AG09319 (cell line): Measurements from ENCODE around the gene RAD51B.

Experiments used
- DNase-seq: peaks from one replicate; pipeline ENCODE4 v3.0.0-alpha.2; 2010; ENCODE audit warnings: low read depth; ENCODE audit errors: extremely low read depth
- CTCF ChIP-seq: IDR thresholded peaks from 2 replicates; pipeline ENCODE4 v1.5.1; 2011; ENCODE audit warnings: low read depth, mild to moderate bottlenecking, inconsistent platforms, low read length, moderate library complexity

Gene RAD51B

GRCh38 chr14:68105816-68106215 lies 286.2 kb downstream of the RAD51B start:
- no peak for DNase-seq
- no peak for TF ChIP-seq CTCF

DNA sequence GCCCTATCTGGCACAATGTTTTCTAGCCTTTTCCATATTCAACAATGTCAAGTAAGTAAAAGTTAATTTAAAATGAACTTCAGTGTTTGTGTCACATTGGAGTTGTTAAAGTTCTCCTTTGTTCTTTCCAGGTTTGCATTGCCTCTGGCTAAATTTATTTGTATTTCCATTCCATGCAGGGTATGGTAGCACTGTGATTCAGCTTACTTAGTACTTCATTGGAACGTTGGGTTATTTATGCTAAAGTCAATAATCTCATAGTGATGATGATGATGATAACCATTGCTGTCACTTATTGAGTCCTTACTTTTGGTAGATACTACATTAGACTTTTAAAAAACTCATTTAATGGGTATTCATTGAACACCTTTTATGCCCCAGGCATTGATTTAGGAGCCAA lies 286.9 kb downstream of the RAD51B start:
- TF ChIP-seq CTCF = no peak
- DNase-seq = no peak

DNA sequence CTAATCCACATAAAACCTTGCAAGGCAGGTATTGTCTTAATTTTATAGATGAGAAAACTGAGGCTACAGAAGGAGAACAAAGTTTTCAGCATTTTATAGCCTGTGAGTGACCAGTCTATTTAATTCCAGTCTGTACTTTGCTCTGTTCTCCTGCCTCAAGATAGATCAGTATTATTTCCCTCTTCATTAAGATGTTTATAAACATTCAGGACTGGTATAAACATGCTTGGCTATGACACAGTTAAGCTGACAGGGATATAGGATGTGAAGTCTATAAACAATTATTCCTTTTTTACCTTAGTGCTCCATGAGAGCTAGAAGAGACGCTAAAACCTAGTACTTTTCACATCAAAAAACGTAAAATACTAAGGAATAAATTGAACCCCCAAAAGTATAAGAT lies 287.3 kb downstream of the RAD51B start:
- TF ChIP-seq CTCF = no peak
- no peak for DNase-seq

- DNase-seq = no peak
- no peak for TF ChIP-seq CTCF
These were observed 289.7 kb downstream of the RAD51B start for GRCh38 chr14:68109132-68109900.

- TF ChIP-seq CTCF = no peak
- no peak for DNase-seq
These were observed 291.7 kb downstream of the RAD51B start for GRCh38 chr14:68111097-68111852.

DNA sequence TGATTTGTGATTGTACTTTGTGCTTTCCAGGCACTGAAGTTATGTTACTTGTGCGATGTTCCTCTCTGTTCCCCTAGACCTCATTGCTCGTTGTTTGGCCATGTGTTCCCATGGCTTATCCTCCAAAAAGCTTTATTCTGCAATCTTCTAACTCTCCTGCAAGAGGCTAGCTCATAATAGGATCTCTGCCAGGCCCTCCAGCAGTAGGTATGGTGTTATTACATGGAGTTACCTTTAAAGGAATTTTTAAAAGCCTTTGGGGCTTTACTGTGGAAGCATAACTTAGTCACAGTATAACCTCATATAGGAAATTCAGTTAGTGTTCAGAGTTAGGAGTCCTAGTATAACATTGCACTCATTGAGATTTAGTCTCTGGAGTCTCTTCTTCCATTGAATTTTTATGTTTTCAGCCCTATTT lies 292.3 kb downstream of the RAD51B start:
- no peak for TF ChIP-seq CTCF
- DNase-seq = no peak

DNA sequence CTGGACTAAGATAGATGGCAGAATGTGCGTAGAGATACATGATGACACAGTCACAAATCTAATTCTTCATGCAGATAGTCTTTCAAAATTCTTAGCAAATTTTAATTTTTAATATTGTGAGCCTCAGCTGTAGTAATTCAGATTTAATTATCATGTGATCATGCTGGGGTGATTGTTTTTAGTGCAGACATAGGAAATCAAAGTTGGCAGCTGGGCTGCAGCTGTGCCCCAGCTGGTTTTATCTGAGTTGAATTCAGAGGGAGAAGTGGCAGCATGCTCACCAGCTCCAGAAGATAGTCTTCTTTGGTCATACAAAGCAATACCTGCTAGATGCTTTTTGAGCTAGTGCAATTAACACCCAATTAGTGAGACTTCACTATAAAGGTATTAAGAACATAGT lies 292.9 kb downstream of the RAD51B start:
- no peak for DNase-seq
- no peak for TF ChIP-seq CTCF
